DLD1 (cell line): ENCODE data around the gene BTBD10.

Experiments used
- in situ Hi-C: cut with HindIII; loops from 2 replicates; pipeline ENCODE4 v1.10.0; 2017; ENCODE audit warnings: low sequenced_read_pairs

The BTBD10 gene

DNA sequence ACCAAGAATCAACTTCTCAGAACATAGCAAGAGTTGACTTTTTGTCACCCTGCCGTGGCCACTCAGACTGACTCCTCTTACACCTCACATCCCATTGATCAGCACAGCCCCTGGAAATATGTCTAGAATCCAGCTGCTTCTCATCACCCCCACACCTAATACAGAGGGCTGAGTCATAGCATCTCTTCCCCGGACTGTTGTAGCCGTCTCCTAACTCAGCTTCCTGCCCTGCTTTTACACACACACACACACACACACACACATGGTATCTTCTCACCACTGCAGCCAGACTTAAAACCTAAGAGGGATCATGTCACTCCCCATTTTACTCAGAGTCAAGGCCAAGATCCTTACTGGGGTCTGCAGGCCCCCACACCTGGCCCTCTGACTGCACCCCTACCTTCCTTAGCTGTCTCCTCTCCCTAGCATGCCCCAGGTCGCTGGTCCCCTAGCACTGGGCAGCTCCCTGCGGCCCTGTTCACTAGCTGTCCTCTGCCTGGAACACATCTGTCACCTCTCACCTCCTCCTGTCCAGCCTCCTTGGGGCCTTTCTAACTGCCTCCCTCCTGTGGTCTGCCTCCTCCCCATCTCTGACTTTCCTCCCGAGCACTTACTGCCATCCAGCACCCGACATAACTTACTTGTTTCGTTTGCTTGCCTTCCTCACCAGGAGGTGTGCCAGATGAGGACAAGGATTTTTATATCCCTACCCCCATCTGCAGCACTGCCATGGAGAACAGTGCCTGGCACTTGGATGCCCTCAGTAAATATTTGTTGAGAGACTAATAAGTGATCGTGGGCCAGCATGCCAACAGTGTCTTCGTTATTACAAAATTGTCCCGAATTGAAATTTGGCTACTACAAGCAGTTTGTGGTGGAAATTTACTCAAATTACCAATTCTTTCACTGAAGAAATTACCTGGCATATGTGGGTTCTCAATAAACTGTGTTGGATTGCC, 123.5 kb downstream of the BTBD10 start:
- in situ Hi-C loops = no loop called here

- in situ Hi-C loops = no loop called here
Observed at GRCh38 chr11:13338427-13339069, 124.5 kb downstream of the BTBD10 start.

GRCh38 chr11:13338019-13338426, 125.0 kb downstream of the BTBD10 start:
- in situ Hi-C loops = no loop called here
